ENCODE measurements around the gene PAIP2.

The PAIP2 gene

GRCh38 chr5:139391570-139392323, 50.1 kb downstream of the PAIP2 start:
- Mint-ChIP-seq H3K9me3 (no peaks in the 10 kb centered on the region), H3K4me1 (peaks cover 79% of the 10 kb centered on the region), H3K4me3 (peak overlapping the region; percentile 94 to 100), H3K27ac (peak overlapping the region; percentile 94 to 98), H3K27me3 (no peaks in the 10 kb centered on the region)
- DNase-seq (peak in 1 of 2 donors; percentile 48), ATAC-seq (peak; percentile 15)

GRCh38 chr5:139392324-139392677, 50.6 kb downstream of the PAIP2 start:
- Mint-ChIP-seq H3K4me3 (peak overlapping the region; percentile 94 to 100), H3K4me1 (peaks cover 79% of the 10 kb centered on the region), H3K27ac (peak overlapping the region in 1 of 2 donors; percentile 88), H3K9me3 (no peaks in the 10 kb centered on the region), H3K27me3 (no peaks in the 10 kb centered on the region)
- DNase-seq: no peak
- ATAC-seq: peak; percentile 37

- H3K27me3 Mint-ChIP-seq: no peaks in the 10 kb centered on the region
- peak overlapping the region; percentile 94 to 100 for H3K4me3 Mint-ChIP-seq
- ATAC-seq (peak; percentile 79), DNase-seq (peak; percentile 94)
- H3K9me3 Mint-ChIP-seq: no peaks in the 10 kb centered on the region
- H3K4me1 Mint-ChIP-seq: peaks cover 77% of the 10 kb centered on the region
- H3K27ac Mint-ChIP-seq: peak overlapping the region; percentile 88 to 98
Measured at GRCh38 chr5:139392678-139393496, 51.2 kb downstream of the PAIP2 start.

GRCh38 chr5:139393497-139394122, 52.0 kb downstream of the PAIP2 start:
- no peaks in the 10 kb centered on the region for H3K27me3 Mint-ChIP-seq

GRCh38 chr5:139394123-139394653, 52.5 kb downstream of the PAIP2 start:
- ATAC-seq (peak; percentile 2), DNase-seq (peak; percentile 70 to 80)
- peak overlapping the region; percentile 94 to 100 for H3K4me3 Mint-ChIP-seq
- H3K27me3 Mint-ChIP-seq: no peaks in the 10 kb centered on the region
- peak overlapping the region; percentile 88 to 98 for H3K27ac Mint-ChIP-seq
- H3K4me1 Mint-ChIP-seq: peaks cover 71% of the 10 kb centered on the region
- no peaks in the 10 kb centered on the region for H3K9me3 Mint-ChIP-seq

More at GRCh38 chr5:139393497-139394122, 52.0 kb downstream of the PAIP2 start:
- Mint-ChIP-seq H3K4me1 (peaks cover 72% of the 10 kb centered on the region), H3K9me3 (no peaks in the 10 kb centered on the region), H3K4me3 (peak overlapping the region; percentile 94 to 100), H3K27ac (peak overlapping the region; percentile 88 to 98)
- DNase-seq (no peak), ATAC-seq (no peak)

GRCh38 chr5:139394654-139395566, 53.3 kb downstream of the PAIP2 start, which contains the start of gene PROB1:
Gene PROB1 (minus strand): TSS chr5:139395104. CDS start chr5:139395081, 23 bp downstream.
- Mint-ChIP-seq H3K27me3 (no peaks in the 10 kb centered on the region), H3K27ac (peak within 1 kb of the TSS; percentile 88 to 98)

GRCh38 chr5:139395844-139396640, 54.4 kb downstream of the PAIP2 start:
- Mint-ChIP-seq H3K4me1 (peaks cover 63% of the 10 kb centered on the region), H3K27me3 (no peaks in the 10 kb centered on the region), H3K9me3 (no peaks in the 10 kb centered on the region), H3K4me3 (peak overlapping the region in 1 of 2 donors; percentile 80), H3K27ac (peak overlapping the region in 1 of 2 donors; percentile 33)
- ATAC-seq (no peak), DNase-seq (no peak)

More at GRCh38 chr5:139394654-139395566, 53.3 kb downstream of the PAIP2 start, which contains the start of gene PROB1:
- H3K4me3 Mint-ChIP-seq: peak within 1 kb of the TSS; percentile 94 to 100
- ATAC-seq (no peak), DNase-seq (no peak)
- H3K9me3 Mint-ChIP-seq: no peaks in the 10 kb centered on the region
- H3K4me1 Mint-ChIP-seq: peaks cover 71% of the 10 kb centered on the region

- ATAC-seq: no peak
- Mint-ChIP-seq H3K4me3 (no peak overlapping the region), H3K27me3 (no peaks in the 10 kb centered on the region), H3K9me3 (no peaks in the 10 kb centered on the region), H3K4me1 (peaks cover 57% of the 10 kb centered on the region), H3K27ac (no peak overlapping the region)
- no peak for DNase-seq
Measured at GRCh38 chr5:139396691-139397090, 55.0 kb downstream of the PAIP2 start.

GRCh38 chr5:139397921-139398320, 56.3 kb downstream of the PAIP2 start:
- H3K27ac Mint-ChIP-seq: no peak overlapping the region
- ATAC-seq: no peak
- no peak overlapping the region for H3K4me3 Mint-ChIP-seq

GRCh38 chr5:139399501-139400121, 58.0 kb downstream of the PAIP2 start:
- DNase-seq: peak in 1 of 2 donors; percentile 49
- Mint-ChIP-seq H3K9me3 (no peaks in the 10 kb centered on the region), H3K27ac (peak overlapping the region; percentile 21 to 26), H3K4me3 (peak overlapping the region; percentile 7 to 51), H3K4me1 (peaks cover 70% of the 10 kb centered on the region), H3K27me3 (no peaks in the 10 kb centered on the region)
- ATAC-seq: peak; percentile 27

More at GRCh38 chr5:139397921-139398320, 56.3 kb downstream of the PAIP2 start:
- Mint-ChIP-seq H3K4me1 (peaks cover 59% of the 10 kb centered on the region), H3K27me3 (no peaks in the 10 kb centered on the region), H3K9me3 (no peaks in the 10 kb centered on the region)
- no peak for DNase-seq

GRCh38 chr5:139401546-139401945, 59.9 kb downstream of the PAIP2 start:
- Mint-ChIP-seq H3K4me3 (no peak overlapping the region), H3K27me3 (no peaks in the 10 kb centered on the region), H3K4me1 (peaks cover 57% of the 10 kb centered on the region), H3K9me3 (no peaks in the 10 kb centered on the region), H3K27ac (peak overlapping the region in 1 of 2 donors; percentile 35)
- no peak for DNase-seq
- ATAC-seq: no peak

- DNase-seq (no peak), ATAC-seq (no peak)
- H3K4me3 Mint-ChIP-seq: peak overlapping the region; percentile 83 to 99
- H3K4me1 Mint-ChIP-seq: peaks cover 54% of the 10 kb centered on the region
- H3K9me3 Mint-ChIP-seq: no peaks in the 10 kb centered on the region
- no peaks in the 10 kb centered on the region for H3K27me3 Mint-ChIP-seq
- peak overlapping the region in 1 of 2 donors; percentile 98 for H3K27ac Mint-ChIP-seq
Measured at GRCh38 chr5:139402561-139403158, 61.0 kb downstream of the PAIP2 start.

GRCh38 chr5:139403418-139403786, 61.7 kb downstream of the PAIP2 start:
- DNase-seq (no peak), ATAC-seq (no peak)
- peaks cover 52% of the 10 kb centered on the region for H3K4me1 Mint-ChIP-seq
- peak overlapping the region; percentile 98 to 100 for H3K27ac Mint-ChIP-seq
- no peaks in the 10 kb centered on the region for H3K27me3 Mint-ChIP-seq
- H3K9me3 Mint-ChIP-seq: no peaks in the 10 kb centered on the region
- H3K4me3 Mint-ChIP-seq: peak overlapping the region; percentile 83 to 99

All from stimulated activated naive CD8-positive, alpha-beta T cell treated with anti-CD3 and anti-CD28 coated beads, Interleukin-15, amount 100 ng/mL, for 72 hours (primary cell).